HG03175 (cell line): Measurements from ENCODE around the gene ARHGAP23.
A peak's percentile ranks its signal among the peaks of the same experiment; 100 is the strongest.
"Not testable (repeated sequence)": the region's sequence is repeated elsewhere in the genome, so short reads cannot be mapped to it uniquely, and the experiment has no call there.

Experiments used
- ATAC-seq: cut with Tn5 transposase; IDR thresholded peaks from one replicate; pipeline ENCODE4 v1.9.1; 2021; ENCODE audit warnings: mild to moderate bottlenecking, moderate library complexity; ENCODE audit not compliant: unreplicated experiment

Gene ARHGAP23

DNA sequence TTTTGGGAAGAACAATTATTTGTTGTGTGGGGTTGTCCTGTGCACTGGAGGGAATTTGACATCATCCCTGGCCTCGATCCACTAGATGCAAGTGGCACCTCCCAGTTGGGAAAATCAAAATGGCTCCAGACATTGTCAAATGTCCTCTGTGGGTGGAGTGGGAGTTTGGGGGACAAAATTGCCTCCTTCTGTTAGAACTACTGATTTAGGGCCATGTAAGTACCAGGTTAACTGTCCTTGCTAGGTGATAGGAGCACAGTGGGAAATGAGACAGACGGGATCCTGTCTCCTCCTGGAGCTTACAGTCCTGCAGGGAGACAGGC is 56.8 kb downstream of the ARHGAP23 start:
- ATAC-seq = no peak

DNA sequence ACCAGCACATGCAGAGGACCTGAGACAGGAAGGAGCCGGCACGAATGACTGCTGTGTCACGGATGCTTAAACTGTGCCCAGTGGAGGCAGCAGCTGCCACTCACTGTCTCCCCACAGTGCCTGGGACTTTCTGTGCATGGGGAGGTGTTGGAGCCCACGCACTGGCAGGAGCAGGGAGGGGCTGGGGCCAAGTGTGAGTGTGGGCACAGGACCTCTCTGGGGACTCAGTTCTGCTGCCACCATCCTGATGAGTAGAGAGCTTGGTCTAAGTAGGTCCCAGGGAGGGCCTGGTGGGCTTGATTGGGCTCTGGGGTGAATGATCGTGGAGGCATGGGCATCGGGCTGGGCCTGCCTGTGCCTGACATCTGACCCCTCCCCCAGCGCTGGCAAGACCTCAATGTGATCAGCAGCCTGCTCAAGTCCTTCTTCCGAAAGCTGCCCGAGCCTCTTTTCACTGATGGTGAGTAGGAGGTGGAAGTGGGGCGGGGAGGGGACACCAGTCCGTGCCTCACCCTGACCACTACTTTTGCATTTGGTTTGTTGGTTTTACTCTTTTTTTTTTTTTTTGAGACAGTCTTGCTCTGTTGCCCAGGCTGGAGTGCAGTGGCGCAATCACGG is 57.5 kb downstream of the ARHGAP23 start:
- peak; percentile 81 for ATAC-seq

- ATAC-seq = not testable (repeated sequence)
Observed at GRCh38 chr17:38489774-38490173, 61.5 kb downstream of the ARHGAP23 start.

- ATAC-seq = not testable (repeated sequence)
Observed at GRCh38 chr17:38491346-38492066, 63.2 kb downstream of the ARHGAP23 start.

- ATAC-seq = not testable (repeated sequence)
Observed at GRCh38 chr17:38492067-38493040, 64.1 kb downstream of the ARHGAP23 start.

- ATAC-seq = not testable (repeated sequence)
Observed at GRCh38 chr17:38494152-38494551, 65.9 kb downstream of the ARHGAP23 start.

GRCh38 chr17:38497656-38498055 is 69.4 kb downstream of the ARHGAP23 start:
- ATAC-seq = not testable (repeated sequence)

GRCh38 chr17:38498353-38498752 is 70.1 kb downstream of the ARHGAP23 start:
- no peak for ATAC-seq

DNA sequence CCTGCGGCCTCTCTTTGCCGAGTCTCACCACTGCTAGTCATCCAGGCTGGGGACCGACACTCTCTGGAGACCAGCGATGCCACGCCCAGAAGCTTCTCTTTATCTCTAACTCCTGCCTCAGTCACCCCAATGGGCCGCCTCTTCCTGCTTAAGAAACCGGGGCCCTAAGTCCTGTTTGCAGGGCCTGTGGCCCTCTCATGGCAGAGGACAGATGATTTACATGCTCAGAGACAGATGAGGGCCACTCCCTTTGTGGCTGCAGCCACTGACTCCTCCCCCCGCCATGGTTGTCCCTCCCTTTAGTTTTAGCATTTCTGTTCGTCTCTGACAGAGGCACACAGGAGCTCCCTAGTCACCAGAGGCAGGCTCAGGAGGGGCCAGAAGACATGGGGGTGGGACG is 71.0 kb downstream of the ARHGAP23 start:
- ATAC-seq = not testable (repeated sequence)

DNA sequence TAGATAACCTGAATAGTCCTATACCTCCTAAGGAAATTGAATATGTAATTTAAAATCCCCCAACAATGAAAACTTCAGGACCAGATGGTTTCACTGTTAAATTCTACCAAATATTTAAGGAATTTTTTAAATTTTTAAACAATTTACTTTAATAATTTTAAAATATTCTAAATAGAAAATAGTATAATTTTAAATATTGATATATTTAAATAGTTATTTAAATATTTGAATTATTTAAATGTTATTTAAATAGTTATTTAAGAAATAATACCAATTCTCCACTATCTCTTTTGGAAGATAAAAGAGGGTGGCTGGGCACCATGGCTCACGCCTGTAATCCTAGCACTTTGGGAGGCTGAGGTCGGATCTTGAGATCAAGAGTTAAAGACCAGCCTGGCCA is 73.5 kb downstream of the ARHGAP23 start:
- not testable (repeated sequence) for ATAC-seq

GRCh38 chr17:38503286-38503913 is 75.1 kb downstream of the ARHGAP23 start:
- not testable (repeated sequence) for ATAC-seq

DNA sequence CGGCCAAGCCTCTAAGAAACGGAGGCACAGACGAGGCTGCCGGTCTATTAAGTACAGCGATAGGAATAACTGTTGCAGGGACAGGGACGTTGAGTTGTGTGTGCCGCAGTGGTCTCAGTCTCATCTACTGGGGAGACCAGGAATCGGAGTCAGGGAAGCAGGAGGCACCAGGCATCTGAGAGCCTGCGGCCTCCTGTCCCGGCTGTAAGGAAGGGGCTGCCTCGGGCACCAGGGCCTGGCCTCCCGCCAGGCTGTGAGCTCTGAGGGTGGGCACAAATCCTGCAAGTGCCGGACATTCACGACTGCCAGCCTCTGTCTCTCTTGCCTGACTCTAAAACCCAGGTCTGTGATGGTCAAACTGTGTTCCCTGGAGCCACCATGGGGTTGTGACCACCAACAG is 76.0 kb downstream of the ARHGAP23 start:
- ATAC-seq = no peak

- ATAC-seq = no peak
Observed at GRCh38 chr17:38507436-38507835, 79.2 kb downstream of the ARHGAP23 start.

GRCh38 chr17:38507921-38508569 is 79.8 kb downstream of the ARHGAP23 start:
- ATAC-seq = no peak

DNA sequence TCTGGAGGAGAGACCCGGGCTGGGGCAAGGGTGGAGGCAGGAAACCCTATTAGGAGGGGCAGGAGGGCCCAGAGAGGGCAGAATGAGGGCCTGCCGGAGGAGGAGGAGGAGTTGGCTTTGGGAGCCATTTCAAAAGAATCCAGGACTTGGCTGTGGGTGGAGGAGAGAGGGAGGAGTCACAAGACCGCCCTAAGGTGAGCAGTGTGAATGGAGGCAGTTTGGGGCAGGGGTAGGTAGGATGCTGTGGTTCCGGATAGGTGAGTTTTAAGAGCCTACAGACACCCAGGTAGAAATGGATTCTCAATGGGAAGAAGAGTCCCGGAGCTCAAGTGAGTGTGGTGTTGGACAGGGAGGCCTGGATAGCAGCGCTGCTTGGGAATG is 80.3 kb downstream of the ARHGAP23 start:
- ATAC-seq = no peak

DNA sequence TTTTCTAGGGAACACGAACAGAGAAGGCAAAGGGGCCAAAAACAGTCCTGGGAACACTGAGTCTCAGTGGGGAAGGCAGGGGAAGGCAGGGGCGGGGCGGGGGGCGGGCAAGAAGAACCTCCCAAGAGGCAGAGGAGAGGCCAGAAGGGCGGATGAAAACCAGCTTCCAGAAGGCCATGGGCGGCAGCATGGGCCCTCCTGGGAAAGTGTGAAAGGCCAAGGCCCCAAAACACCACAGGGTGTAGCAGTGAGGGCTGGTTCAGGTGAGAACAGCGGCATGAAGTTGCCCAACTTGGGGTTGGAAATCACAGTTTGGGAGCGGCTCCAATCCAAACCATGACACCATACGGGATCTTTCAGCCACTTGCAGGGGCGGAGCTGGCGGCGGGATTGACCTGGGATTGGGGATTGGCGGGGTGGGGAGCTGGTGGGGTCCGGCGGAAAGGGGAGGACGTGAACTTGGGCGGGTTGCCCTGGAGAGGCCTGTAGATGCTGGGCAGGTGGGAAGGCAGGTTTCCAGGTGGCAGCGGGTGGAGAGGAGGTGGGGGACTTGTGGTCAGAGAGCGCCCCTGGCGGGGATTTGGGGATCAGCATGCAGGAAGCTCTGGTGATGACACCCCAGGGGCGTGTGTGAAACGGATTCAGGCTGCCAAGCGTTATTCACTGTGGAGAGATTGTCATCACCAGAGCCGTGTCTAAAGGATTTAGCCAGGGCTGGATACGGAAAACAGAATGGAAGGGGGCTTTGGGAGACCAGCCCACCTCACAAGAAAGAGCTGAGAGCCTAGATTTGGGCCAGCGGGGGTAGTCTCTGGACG is 80.9 kb downstream of the ARHGAP23 start:
- ATAC-seq = no peak

DNA sequence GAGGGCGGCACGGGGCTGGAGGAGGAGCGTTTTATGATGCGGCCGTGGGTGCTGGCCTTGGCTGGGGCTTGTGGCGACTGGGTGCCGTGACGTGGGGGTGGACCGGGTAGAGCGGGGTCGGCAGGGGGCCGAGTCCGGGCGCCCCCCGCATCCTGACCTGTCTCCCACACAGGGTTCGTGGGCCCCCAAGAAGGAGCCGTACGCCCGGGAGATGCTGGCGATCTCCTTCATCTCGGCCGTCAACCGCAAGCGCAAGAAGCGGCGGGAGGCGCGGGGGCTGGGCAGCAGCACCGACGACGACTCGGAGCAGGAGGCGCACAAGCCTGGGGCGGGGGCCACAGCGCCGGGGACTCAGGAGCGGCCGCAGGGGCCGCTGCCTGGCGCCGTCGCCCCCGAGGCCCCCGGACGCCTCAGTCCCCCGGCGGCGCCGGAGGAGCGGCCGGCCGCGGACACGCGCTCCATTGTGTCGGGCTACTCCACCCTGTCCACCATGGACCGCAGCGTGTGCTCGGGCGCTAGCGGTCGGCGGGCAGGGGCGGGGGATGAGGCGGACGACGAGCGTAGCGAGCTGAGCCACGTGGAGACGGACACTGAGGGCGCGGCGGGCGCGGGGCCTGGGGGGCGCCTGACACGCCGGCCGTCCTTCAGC is 81.6 kb downstream of the ARHGAP23 start:
- ATAC-seq = no peak

DNA sequence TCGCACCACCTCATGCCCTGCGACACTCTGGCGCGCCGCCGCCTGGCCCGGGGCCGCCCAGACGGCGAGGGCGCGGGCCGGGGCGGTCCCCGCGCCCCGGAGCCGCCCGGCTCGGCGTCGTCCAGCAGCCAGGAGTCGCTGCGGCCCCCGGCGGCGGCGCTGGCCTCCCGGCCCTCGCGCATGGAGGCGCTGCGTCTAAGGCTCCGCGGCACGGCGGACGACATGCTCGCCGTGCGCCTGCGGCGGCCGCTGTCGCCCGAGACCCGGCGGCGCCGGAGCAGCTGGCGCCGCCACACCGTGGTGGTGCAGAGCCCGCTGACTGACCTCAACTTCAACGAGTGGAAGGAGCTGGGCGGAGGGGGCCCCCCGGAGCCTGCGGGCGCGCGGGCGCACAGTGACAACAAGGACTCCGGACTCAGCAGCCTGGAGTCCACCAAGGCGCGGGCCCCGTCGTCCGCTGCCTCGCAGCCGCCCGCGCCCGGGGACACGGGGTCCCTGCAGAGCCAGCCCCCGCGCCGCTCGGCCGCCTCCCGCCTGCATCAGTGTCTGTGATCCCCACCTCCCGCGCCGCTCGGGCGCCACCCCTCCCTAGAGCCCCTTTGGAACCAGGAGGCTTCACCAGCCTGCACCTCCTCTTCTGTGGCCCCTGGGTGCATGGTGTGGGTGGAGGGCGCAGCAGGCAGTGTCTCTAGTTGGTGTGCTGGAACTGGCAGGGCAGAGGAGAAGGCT is 82.3 kb downstream of the ARHGAP23 start:
- ATAC-seq = no peak
